H1 (cell line): Measurements from ENCODE around the gene IGSF11. TPM values are rescaled to one million over a fixed set of nuclear protein-coding genes. Genes with fewer than 3 reads are reported as not detected.

Experiments used
- ATF2 ChIP-seq: IDR thresholded peaks from 2 replicates; pipeline ENCODE4 v1.6.1; 2012; ENCODE audit warnings: low read length, inconsistent platforms
- JUN ChIP-seq: IDR thresholded peaks from 2 replicates; pipeline ENCODE4 v1.6.1; 2011; ENCODE audit warnings: low read depth, mild to moderate bottlenecking, improper control_type of control experiment, low read length
- RNF2 ChIP-seq: fragments of 200-900, 300-1000 bp; sonication (generic); IDR thresholded peaks from 2 replicates; pipeline ENCODE4 v1.7.1; 2016; ENCODE audit warnings: borderline replicate concordance, low read depth, mild to moderate bottlenecking, antibody characterized with exemption, low read length; ENCODE audit not compliant: poor library complexity, severe bottlenecking; ENCODE audit errors: missing control alignments
- TCF12 ChIP-seq: IDR thresholded peaks from 2 replicates; pipeline ENCODE4 v1.6.1; 2011; ENCODE audit warnings: low read depth, mild to moderate bottlenecking, low read length
- TEAD4 ChIP-seq: IDR thresholded peaks from 2 replicates; pipeline ENCODE4 v1.6.1; 2012; ENCODE audit warnings: low read depth, low read length, inconsistent platforms, mixed read lengths
- polyA plus RNA-seq, 7 experiments: library from polyadenylated mRNA; depleted of rRNA in 3 of 7; stranded (reverse) in 5 of 7; unstranded in 2 of 7; fragments of >200 nt in 5 of 7; fragments of 200-250 nt in 2 of 7; gene quantifications; 1 replicate in 5 of 7; 2 replicates in 1 of 7; 4 replicates in 1 of 7; pipeline versions ENCODE4 v1.2.1 to v1.2.3, GENCODE V29; 2011 to 2013; ENCODE audit warnings: missing spikeins in 2 of 7, mixed read lengths in 2 of 7
- total RNA-seq: library from RNA; stranded (reverse); fragmentation: NEBNext Ultra II Directional; extraction: Animal tissue kit (Norgen Biotek cat#: 25700); gene quantifications from 2 replicates; pipeline ENCODE4 v1.2.1, GENCODE V29; 2021

IGSF11 gene
- total and polyA plus RNA-seq, 2 of the 8 experiments (the other 6 are each of a cell fraction or from before 2014, with no cell fraction given): 1.1 to 4.1 TPM

- TF ChIP-seq TEAD4 (no peak), TCF12 (no peak), ATF2 (no peak), RNF2 (no peak), JUN (no peak)
- TF ChIP-seq, all 59 proteins: peak for 0
These were observed 61.6 kb downstream of the IGSF11 start (continued) for GRCh38 chr3:118973050-118973449.
